ENCODE data around the gene TBX21. TPM values are rescaled to one million over a fixed set of nuclear protein-coding genes. Genes with fewer than 3 reads are reported as not detected.
A peak's percentile ranks its signal among the peaks of the same experiment; 100 is the strongest.

The TBX21 gene
- polyA plus RNA-seq, 3 donors: 0.05 to 0.16 (median 0.13) TPM

DNA sequence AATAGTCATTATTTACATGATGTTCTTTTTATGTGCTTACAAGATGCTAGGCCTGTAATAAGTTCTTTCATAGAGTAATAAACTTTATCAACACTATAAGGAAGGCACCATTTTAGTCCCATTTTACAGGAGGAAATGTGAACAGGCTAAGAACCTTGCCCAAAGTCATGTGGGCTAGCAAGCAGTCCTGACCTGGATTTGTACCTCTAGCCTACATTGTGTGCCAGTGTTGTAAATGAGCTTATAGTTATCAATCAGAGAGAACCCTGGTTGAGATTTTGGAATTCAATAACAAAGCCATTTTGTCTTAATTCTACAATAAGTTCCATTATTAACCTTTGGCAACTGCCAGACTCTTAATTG lies 45.7 kb upstream of the TBX21 start:
- Mint-ChIP-seq H3K9me3 (peaks cover 0 to 9% (median 0%) of the 10 kb centered on the region in 7 donors), H3K27ac (no peak overlapping the region), H3K4me3 (no peak overlapping the region), H3K27me3 (ENCODE audit: low read depth in 3 of 3) (peaks cover 4 to 9% (median 9%) of the 10 kb centered on the region in 3 donors), H3K4me1 (peaks cover 22% of the 10 kb centered on the region), H3K36me3 (peaks cover 35 to 47% of the 10 kb centered on the region in 2 donors)
- Histone ChIP-seq H3K4me3 (replicated peaks in 1 of 3; ENCODE audit: low read depth in 2 of 3, low read length in 3 of 3) (no peak overlapping the region), H3K4me1 (ENCODE audit: control insufficient read depth in 1 of 2, insufficient read depth in 2 of 2, low read length in 2 of 2) (peaks cover 9 to 20% of the 10 kb centered on the region in 2 donors), H4K20me1 (ENCODE audit: insufficient read depth, low read length) (peaks cover 43% of the 10 kb centered on the region), H3K27ac (ENCODE audit: low read depth in 1 of 2, low read length in 2 of 2) (no peak overlapping the region), H3K9ac (ENCODE audit: insufficient read depth, low read length, poor library complexity, severe bottlenecking) (no peak overlapping the region), H2AFZ (ENCODE audit: insufficient read depth, low read depth, low read length, poor library complexity, severe bottlenecking) (no peak overlapping the region), H3K79me2 (ENCODE audit: insufficient read depth, low read length) (no peaks in the 10 kb centered on the region), H3K9me3 (replicated peaks in 1 of 2; ENCODE audit: control insufficient read depth in 1 of 2, insufficient read depth in 1 of 2, low read length in 2 of 2) (no peaks in the 10 kb centered on the region), H3K4me2 (replicated peaks; ENCODE audit: extremely low read depth, low read length, poor library complexity, severe bottlenecking) (no peak overlapping the region), H3K36me3 (replicated peaks in 1 of 2; ENCODE audit: control insufficient read depth in 1 of 2, insufficient read depth in 2 of 2, low read length in 2 of 2) (peaks cover 27 to 53% of the 10 kb centered on the region in 2 donors), H3K27me3 (ENCODE audit: control insufficient read depth in 2 of 2, insufficient read depth in 2 of 2, low read length in 2 of 2) (peaks cover 0 to 6% of the 10 kb centered on the region in 2 donors)
- intact Hi-C loops (cut with micrococcal nuclease): no loop called here
- no peak for DNase-seq
- TF ChIP-seq, protein P1, sequence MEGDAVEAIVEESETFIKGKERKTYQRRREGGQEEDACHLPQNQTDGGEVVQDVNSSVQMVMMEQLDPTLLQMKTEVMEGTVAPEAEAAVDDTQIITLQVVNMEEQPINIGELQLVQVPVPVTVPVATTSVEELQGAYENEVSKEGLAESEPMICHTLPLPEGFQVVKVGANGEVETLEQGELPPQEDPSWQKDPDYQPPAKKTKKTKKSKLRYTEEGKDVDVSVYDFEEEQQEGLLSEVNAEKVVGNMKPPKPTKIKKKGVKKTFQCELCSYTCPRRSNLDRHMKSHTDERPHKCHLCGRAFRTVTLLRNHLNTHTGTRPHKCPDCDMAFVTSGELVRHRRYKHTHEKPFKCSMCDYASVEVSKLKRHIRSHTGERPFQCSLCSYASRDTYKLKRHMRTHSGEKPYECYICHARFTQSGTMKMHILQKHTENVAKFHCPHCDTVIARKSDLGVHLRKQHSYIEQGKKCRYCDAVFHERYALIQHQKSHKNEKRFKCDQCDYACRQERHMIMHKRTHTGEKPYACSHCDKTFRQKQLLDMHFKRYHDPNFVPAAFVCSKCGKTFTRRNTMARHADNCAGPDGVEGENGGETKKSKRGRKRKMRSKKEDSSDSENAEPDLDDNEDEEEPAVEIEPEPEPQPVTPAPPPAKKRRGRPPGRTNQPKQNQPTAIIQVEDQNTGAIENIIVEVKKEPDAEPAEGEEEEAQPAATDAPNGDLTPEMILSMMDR (IDR thresholded peaks at IDR 0.05): no peak

DNA sequence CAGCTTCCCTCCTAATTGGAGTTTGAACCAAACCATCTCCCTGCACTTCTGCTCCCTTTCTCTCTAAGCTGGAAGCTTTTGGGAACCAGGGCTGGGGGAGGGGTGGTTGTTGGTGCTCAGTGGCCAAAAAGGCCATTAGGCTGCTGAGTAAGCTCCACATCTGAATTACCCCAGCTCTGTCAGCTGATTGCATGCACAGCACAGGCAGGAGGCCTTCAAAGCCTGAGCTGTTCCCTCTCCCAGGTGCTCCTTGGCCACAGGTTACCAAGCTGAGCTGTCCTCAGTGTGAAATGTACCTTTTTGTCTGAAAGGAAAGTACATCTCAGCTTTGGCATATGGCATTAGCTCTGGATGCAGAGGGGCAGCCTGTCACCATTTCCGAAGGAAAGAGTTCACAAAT lies 45.3 kb upstream of the TBX21 start:
- Mint-ChIP-seq H3K4me3 (no peak overlapping the region), H3K36me3 (peaks cover 31 to 43% of the 10 kb centered on the region in 2 donors), H3K9me3 (peaks cover 0 to 9% (median 0%) of the 10 kb centered on the region in 7 donors), H3K27ac (peak overlapping the region in 1 of 7 donors; percentile 12), H3K4me1 (peaks cover 26% of the 10 kb centered on the region), H3K27me3 (ENCODE audit: low read depth in 3 of 3) (peaks cover 9 to 13% (median 13%) of the 10 kb centered on the region in 3 donors)
- Histone ChIP-seq H3K4me1 (ENCODE audit: control insufficient read depth in 1 of 2, insufficient read depth in 2 of 2, low read length in 2 of 2) (peaks cover 9 to 22% of the 10 kb centered on the region in 2 donors), H4K20me1 (ENCODE audit: insufficient read depth, low read length) (peaks cover 40% of the 10 kb centered on the region), H3K79me2 (ENCODE audit: insufficient read depth, low read length) (no peaks in the 10 kb centered on the region), H3K9ac (ENCODE audit: insufficient read depth, low read length, poor library complexity, severe bottlenecking) (no peak overlapping the region), H2AFZ (ENCODE audit: insufficient read depth, low read depth, low read length, poor library complexity, severe bottlenecking) (no peak overlapping the region), H3K4me2 (replicated peaks; ENCODE audit: extremely low read depth, low read length, poor library complexity, severe bottlenecking) (no peak overlapping the region), H3K27me3 (ENCODE audit: control insufficient read depth in 2 of 2, insufficient read depth in 2 of 2, low read length in 2 of 2) (peaks cover 2 to 11% of the 10 kb centered on the region in 2 donors), H3K36me3 (replicated peaks in 1 of 2; ENCODE audit: control insufficient read depth in 1 of 2, insufficient read depth in 2 of 2, low read length in 2 of 2) (peaks cover 22 to 49% of the 10 kb centered on the region in 2 donors), H3K9me3 (replicated peaks in 1 of 2; ENCODE audit: control insufficient read depth in 1 of 2, insufficient read depth in 1 of 2, low read length in 2 of 2) (no peaks in the 10 kb centered on the region), H3K4me3 (replicated peaks in 1 of 3; ENCODE audit: low read depth in 2 of 3, low read length in 3 of 3) (no peak overlapping the region), H3K27ac (ENCODE audit: low read depth in 1 of 2, low read length in 2 of 2) (no peak overlapping the region)
- TF ChIP-seq, protein P1 (IDR thresholded peaks at IDR 0.05): no peak
- intact Hi-C loops (cut with micrococcal nuclease): no loop called here
- DNase-seq: no peak
- 100% methylated on average over 1 of the region's 1 CpG for WGBS (ENCODE audit: insufficient coverage)

Measured in CD14-positive monocyte (primary cell).